SIG-M5 (cell line): Measurements from ENCODE around the gene FLCN.
"Not testable (repeated sequence)": the region's sequence is repeated elsewhere in the genome, so short reads cannot be mapped to it uniquely, and the experiment has no call there.

Experiments
- DNase-seq: peaks from one replicate; lab custom pipeline; 2025; lab: John Stamatoyannopoulos, UW

FLCN gene

DNA sequence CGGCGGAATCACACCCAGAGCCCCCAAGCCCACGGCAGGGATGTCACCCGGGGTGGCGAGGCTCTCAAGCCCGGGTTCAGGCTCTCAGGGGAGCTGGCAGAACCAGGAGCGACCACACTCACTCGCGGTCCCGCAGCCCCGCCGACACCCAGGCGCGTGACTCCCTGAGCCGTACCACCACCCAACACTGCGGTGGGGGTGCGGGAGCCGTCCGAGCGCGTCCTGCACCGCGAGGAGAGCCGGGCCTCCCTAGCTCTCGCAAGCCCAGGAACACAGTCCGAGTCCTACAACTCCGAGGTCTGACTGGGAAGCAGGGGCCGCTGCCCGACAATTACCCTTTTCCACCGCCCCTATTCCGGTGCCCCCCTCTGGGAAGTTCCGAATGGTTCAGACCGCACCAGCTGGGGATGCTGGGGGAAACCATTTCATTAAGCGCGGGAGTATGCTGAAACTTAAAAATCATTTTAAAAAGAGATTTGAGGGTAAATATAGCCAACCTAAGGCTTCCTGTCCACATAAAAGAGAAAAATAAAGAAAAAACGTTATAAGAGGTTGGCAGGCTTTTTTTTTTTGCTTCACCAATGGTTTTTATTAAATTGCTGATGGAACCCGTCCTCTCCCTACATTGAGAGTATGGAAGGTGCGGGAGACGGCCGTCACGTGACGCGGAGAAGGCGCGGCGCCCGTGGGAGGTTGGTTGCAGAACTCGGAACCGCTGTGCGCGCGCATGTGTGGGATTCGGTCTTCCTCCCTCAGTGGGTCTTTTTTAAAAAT is at the start of gene FLCN:
FLCN (minus strand) TSS at position 143 of the 774 bp plus-strand sequence. CDS start 9,031 bp downstream, outside the sequence.
- no peak for DNase-seq

- DNase-seq, result no peak
Measured at GRCh38 chr17:17285951-17286350, 49.0 kb upstream of the FLCN start.

GRCh38 chr17:17280613-17281549 is 43.9 kb upstream of the FLCN start, which contains the start of gene COPS3:
Gene COPS3, minus strand, starts transcription at chr17:17281246. Its CDS starts 60 bp downstream, at chr17:17281186.
- peak; percentile 72 for DNase-seq

DNA sequence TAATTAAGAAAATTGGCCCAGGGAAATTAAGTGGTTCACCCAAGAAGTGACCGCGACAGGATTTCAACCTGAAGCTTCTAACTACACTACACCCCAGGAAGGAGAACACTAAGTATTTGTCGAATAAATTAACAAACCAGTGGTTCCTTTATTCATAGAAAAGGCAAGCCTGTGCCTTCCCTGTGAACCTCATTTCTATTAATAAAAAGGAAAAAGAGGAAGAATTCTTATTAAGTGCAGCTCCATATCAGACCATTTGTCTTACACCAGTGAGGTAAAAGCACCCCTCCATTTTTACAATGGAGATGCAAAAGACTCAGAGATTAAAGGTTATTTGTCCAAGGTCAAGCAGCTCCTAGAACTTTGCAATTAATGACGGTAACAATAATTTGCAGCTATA is 42.3 kb upstream of the FLCN start:
- no peak for DNase-seq

DNA sequence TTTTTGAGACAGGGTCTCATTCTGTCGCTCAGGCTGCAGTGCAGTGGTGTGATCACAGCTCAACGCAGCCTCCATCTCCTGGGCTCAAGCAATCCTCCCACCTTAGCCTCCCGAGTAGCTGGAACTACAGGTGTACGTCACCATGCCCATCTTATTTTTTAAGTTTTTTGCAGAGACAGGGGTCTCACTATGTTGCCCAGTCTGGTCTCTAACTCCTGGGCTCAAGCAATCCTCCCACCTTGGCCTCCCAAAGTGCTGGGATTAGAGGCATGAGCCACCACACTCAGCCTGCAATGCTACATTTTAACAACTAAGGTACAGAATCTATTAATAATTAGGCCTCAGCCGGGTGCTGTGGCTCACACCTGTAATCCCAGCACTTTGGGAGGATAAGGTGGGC is 40.5 kb upstream of the FLCN start:
- DNase-seq, result not testable (repeated sequence)

DNA sequence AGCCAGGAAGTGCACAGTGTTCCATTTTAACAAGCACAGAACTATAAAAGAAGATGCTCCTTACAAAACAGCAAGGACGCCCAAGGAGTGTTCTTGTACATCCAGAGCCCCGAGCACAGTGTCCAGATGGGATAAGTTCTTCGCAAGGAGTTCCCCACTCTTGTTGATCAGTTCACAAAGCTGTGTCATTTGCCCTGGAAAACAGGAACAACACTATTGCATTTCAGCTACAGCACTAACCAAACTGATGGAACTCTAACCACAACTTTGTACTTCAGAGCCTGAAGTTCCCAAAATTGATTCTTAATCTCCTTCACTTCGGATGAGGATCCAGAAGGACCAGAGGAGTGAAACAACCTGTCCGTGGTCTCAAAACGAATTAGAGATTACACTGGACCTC is 39.0 kb upstream of the FLCN start:
- DNase-seq, result no peak

DNA sequence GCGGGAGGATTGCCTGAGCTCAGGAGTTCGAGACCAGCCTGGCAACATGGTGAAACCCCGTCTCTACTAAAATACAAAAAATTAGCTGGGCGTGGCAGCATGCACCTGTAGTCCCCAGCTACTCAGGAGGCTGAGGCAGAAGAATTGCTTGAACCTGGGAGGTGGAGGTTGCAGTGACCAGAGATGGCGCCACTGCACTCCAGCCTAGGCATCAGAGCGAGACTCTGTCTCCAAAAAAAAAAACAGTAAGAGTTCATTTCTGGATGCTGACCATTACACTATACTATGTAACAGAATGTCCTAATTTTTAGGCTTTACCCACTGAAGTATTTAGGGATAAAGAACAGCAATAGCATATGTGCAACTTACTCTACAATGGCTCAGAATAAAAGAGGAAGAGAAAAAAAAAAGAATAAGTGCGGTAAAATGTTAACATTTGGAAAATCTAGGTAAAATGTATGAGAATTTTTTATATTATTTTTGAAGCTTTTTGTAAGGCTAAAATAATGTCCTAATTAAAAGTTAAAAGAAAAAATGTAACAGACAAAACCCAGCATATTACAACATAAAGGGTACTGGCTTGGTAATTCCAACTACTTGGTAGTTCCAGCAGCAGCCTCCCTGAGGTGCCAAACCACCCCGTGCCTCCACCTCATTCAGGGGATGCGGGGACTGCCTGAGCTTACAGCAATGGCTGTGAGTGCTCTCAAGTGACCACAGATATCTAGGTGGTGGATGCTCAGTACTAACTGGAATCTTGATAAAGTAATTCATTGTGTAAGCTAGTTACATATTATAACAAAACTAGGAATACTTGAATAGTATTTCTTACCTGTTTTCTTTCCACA is 33.2 kb upstream of the FLCN start:
- no peak for DNase-seq

GRCh38 chr17:17264430-17264829 is 27.5 kb upstream of the FLCN start:
- no peak for DNase-seq

- DNase-seq, result no peak
Measured at GRCh38 chr17:17258998-17259397, 22.0 kb upstream of the FLCN start.

DNA sequence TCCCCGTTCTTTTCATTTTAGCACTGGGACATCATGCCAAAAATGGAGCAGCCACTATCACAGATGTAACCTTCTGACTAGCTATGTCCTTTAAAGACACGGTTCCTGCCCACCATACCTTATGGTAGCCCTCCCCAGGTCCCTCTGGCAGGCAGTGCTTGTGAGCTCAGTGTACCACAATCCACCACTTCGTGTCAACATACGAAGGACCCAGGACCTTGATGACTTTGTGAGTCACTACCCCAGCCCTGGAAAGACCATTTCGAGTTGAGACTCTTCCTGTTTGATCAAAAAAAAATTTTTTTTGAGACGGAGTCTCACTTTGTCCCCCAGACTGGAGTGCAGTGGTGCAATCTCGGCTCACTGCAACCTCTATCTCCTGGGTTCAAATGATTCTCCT is 21.0 kb upstream of the FLCN start:
- no peak for DNase-seq

DNA sequence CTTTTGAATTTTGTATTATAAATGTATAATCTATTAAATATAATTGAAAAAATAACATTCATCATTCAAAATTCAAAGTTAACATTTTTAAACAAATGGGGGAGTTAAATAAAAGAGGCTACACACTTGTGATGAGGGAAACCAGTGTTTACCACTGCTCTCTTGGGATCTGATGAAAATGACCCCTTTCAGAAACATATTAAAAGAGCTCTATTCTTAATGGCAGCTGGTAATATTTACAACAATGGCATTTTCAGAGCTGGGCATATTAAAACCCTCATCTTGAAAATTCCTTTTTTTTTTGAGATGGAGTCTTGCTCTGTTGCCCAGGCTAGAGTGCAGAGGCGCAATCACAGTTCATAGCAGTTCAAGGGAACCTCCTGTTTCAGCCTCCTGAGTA is 19.3 kb upstream of the FLCN start:
- no peak for DNase-seq

GRCh38 chr17:17255689-17256088 is 18.7 kb upstream of the FLCN start:
- DNase-seq, result not testable (repeated sequence)

DNA sequence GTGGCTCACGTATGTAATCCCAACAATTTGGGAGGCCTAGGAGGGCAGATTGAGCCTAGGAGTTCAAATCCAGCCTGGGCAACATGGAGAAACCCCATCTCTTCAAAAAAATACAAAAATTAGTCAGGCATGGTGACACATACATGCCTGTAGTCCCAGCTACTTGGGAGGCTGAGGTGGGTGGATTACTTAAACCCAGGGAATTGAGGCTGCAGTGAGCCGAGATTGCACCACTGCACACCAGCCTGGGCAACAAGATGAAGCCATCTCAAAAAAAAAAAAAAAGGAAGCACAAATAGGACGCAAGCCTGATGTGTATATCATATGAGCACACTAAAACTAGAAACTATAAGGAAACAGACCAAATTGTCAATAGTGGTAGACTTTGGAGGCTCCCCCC is 17.1 kb upstream of the FLCN start:
- no peak for DNase-seq

DNA sequence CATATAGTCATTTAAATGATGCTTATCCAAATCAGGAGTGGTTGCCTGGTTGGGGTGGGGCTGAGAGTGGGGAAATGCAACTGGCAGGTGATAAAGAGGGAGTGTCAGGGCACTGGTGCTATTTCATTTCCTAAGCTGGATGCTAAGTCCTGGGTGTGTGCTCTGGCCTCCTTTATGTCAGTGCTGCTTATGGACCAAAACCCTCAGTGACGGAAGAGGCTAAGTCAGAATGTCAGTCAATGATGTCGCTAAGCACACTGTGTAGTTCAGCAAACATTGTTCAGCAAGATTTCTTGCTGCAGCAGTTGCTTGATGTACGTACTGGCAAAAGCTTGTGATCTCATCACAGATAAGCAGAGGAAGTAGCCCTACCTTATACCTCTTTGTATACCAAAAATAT is 16.4 kb upstream of the FLCN start:
- DNase-seq, result no peak

DNA sequence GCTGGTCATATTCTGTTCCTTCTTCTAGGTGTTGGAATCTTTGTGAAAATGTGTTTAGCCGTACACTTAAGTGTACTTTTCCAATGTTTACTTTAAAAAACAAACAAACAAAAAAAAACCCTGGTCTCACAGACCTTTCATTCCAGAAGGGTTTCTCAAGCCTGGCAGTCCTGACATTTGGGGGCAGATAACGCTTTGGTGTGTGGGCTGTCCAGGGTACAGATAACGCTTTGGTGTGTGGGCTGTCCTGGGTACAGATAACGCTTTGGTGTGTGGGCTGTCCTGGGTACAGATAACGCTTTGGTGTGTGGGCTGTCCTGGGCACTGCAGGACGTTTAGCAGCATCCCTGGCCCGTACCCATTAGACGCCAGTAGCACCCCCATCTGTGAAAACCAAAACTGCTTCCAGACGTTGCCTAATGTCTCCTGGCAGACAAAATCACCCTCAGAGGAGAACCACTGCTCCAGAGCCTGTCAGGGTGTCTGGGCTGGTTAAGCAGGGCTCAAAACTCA is 15.2 kb upstream of the FLCN start:
- DNase-seq, result no peak

GRCh38 chr17:17246879-17247278 is 9.9 kb upstream of the FLCN start:
- DNase-seq, result no peak

DNA sequence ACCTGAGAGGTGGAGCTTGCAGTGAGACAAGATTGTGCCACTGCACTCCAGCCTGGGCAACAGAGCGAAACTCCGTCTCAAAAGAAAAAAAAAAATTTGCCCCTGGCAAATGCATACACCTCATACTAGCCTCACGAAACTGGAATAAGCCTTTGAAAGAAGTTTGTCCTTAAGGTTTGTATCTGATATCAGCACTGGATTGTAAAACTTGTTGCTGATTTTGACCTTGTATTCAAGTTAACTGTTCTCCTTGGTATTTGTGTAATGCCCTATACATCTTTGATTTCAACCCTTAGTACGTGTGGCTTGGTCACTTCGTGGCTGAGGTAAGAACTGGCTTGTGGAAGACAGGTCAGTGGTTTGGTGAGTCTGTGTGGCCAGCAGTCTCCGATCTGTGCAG is 6.2 kb upstream of the FLCN start:
- DNase-seq, result no peak

DNA sequence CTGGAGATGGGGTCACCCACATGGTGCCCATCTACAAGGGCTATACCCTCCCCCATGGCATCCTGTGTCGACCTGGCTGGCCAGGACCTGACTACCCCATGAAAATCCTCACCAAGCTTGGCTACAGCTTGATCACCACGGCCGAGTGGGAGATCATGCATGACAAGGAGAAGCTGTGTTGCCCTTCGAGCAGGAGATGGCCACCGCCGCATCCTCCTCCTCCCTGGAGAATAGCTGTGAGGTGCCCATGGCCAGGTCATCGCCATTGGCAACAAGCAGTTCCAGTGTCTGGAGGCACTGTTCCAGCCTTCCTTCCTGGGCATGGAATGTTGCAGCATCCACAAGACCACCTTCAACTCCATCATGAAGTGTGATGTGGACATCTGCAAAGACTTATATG is 5.3 kb upstream of the FLCN start:
- no peak for DNase-seq

GRCh38 chr17:17241656-17242055 is 4.7 kb upstream of the FLCN start:
- no peak for DNase-seq

DNA sequence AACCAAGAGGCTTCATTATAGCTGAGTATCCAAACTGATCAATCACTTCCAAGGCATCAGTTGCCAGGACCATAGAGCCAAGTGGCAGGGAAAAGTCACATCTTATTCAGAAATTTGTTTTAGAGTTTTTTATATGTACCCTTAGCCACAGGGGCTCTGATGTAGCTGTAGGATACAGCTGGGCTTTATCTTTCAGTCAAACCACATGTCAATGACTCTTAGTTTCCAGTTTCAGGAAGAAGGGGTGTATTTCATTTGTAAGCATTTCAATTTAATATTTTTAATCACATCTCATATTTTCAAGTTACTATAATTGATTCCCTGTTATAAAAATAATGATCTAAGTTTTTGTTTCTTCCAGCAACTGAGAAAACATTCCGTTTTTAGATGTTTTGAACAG is 2.9 kb upstream of the FLCN start:
- no peak for DNase-seq

GRCh38 chr17:17236295-17237025 is 508 bp downstream of the FLCN start:
- DNase-seq, result no peak
